ENCODE results near the gene GRAMD1C.
"Not testable (repeated sequence)": the region's sequence is repeated elsewhere in the genome, so short reads cannot be mapped to it uniquely, and the experiment has no call there.

DNA sequence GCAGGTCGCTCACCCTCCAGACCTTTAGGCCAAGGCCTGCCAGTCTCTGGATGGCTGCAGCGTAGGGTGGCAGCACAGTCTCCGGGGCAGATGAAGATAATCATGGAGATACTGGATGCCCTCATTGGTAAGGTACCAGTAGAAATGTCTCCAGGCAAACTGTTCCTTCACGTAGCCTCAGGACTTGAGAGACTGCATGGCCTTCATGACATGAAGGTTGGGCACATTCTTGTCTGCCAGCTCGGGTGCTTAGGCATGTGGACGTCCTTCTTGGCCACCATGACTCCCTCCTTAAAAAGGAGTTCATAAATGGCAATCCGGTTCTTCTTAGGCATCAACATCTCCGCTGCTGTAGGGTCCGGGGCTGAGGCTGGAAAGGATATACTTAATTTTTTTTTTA lies 11.8 kb downstream of the GRAMD1C start:
- TF ChIP-seq, protein P1, sequence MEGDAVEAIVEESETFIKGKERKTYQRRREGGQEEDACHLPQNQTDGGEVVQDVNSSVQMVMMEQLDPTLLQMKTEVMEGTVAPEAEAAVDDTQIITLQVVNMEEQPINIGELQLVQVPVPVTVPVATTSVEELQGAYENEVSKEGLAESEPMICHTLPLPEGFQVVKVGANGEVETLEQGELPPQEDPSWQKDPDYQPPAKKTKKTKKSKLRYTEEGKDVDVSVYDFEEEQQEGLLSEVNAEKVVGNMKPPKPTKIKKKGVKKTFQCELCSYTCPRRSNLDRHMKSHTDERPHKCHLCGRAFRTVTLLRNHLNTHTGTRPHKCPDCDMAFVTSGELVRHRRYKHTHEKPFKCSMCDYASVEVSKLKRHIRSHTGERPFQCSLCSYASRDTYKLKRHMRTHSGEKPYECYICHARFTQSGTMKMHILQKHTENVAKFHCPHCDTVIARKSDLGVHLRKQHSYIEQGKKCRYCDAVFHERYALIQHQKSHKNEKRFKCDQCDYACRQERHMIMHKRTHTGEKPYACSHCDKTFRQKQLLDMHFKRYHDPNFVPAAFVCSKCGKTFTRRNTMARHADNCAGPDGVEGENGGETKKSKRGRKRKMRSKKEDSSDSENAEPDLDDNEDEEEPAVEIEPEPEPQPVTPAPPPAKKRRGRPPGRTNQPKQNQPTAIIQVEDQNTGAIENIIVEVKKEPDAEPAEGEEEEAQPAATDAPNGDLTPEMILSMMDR (IDR thresholded peaks at IDR 0.05; ENCODE audit: borderline replicate concordance, extremely low read depth, low read length, poor library complexity, severe bottlenecking) = not testable (repeated sequence)
- not testable (repeated sequence) for TF ChIP-seq EZH2 (IDR thresholded peaks at IDR 0.05; ENCODE audit: borderline replicate concordance, low read depth, low read length, severe bottlenecking)
